Right lobe of liver (tissue), 6 donors: ENCODE measurements around the gene NTM. TPM values are rescaled to one million over a fixed set of nuclear protein-coding genes. Genes with fewer than 3 reads are reported as not detected.

ENCODE experiments used
- ATAC-seq, 4 donors: fragments of 200-7000 bp; cut with Tn5 transposase; one replicate each; pipeline ENCODE4 v1.9.1; 2020; ENCODE audit warnings: mild to moderate bottlenecking in 4 of 4, moderate library complexity in 4 of 4
- DNase-seq, 3 donors: peaks; one replicate each; pipeline ENCODE4 v3.0.0-alpha.2; 2020
- H3K27ac ChIP-seq, 3 donors: fragments of 200-600 bp; one replicate each; pipeline ENCODE4 v1.8.0; 2022
- H3K27me3 ChIP-seq, 2 donors: fragments of 200-600 bp; one replicate each; pipeline ENCODE4 v1.8.0; 2022
- H3K36me3 ChIP-seq, 4 donors: fragments of 200-600 bp; sonication (generic) in 1 of 4; one replicate each; pipeline versions ENCODE4 v1.5.1 to v1.8.0; 2017 to 2022; ENCODE audit warnings: control low read depth in 1 of 4
- H3K4me1 ChIP-seq, 4 donors: fragments of 200-600 bp; sonication (generic) in 1 of 4; one replicate each; pipeline versions ENCODE4 v1.5.1 to v1.8.0; 2017 to 2022; ENCODE audit warnings: control low read depth in 1 of 4
- H3K4me3 ChIP-seq, 3 donors: fragments of 200-600 bp; one replicate each; pipeline ENCODE4 v1.8.0; 2022
- H3K9me3 ChIP-seq, 4 donors: fragments of 200-600 bp; sonication (generic) in 1 of 4; one replicate each; pipeline versions ENCODE4 v1.5.1 to v1.8.0; 2017 to 2022; ENCODE audit warnings: control low read depth in 1 of 4
- POLR2A ChIP-seq: fragments of 450-650 bp; IDR thresholded peaks from one replicate; pipeline ENCODE4 v1.6.1; 2017; ENCODE audit warnings: antibody characterized with exemption, mild to moderate bottlenecking
- WGBS: methylation state at CpG from one replicate; pipeline ENCODE4 v1.1.6; 2018; ENCODE audit warnings: low coverage, low lambda C conversion rate; ENCODE audit not compliant: insufficient coverage; ENCODE audit errors: missing lambda C conversion rate; 5-methylcytosine and 5-hydroxymethylcytosine counted together
- intact Hi-C, 2 donors: fragments of 100-400 bp; cut with DNase I; formaldehyde crosslinking; loops; one replicate each; pipeline versions ENCODE4 v1.11.2 to v1.14.1; 2022
- total RNA-seq, 6 experiments: library from RNA; depleted of rRNA in 2 of 6; stranded (reverse); fragments of >200 nt in 2 of 6; fragmentation: NEBNext Ultra II Directional in 3 of 6; extraction: Animal tissue kit (Norgen Biotek cat#: 25700) in 3 of 6; gene quantifications; one replicate each; pipeline versions ENCODE4 v1.1.0 to v1.2.4, GENCODE V29; 2016 to 2023
- TF ChIP-seq, protein P1 (sequence below), 4 donors: fragments of 200-600 bp in 3 of 4; fragments of 450-650 bp in 1 of 4; IDR thresholded peaks; one replicate each; pipeline versions ENCODE4 v1.5.1 to v1.8.0; 2016 to 2022; ENCODE audit warnings: antibody characterized with exemption in 4 of 4, mild to moderate bottlenecking in 2 of 4
- donor health status: DM: no; HTN: yes; CAD: no.
- donor health status: DM: no; HTN: no; CAD: no.
- donor health status: DM: no; HTN: no; CAD: no.
- donor health status: DM: no; HTN: yes; CAD: no.
- donor health status: DM: no; HTN: yes; CAD: no.

The NTM gene
- total RNA-seq, 6 experiments from 2014 or later: 0.35 TPM; not detected in 5

DNA sequence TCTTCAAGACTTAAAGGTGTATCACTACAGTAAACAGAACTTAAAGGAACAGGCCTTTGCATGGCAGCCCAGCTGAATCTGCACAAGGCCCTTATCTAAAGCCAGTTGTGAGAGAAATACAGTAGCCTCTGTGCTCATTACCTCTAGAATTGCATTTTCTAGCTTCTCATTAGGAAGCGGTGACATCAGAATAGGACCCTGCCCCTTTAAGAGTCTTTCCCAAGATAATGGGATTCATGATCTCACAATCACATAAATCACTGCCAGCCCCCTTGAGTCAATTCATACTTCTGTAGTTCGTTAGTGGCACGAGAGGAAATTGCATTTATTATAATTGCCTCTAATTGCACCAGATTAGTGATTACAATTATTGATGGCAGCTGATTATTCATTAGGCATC, 170.3 kb downstream of the NTM start:
- WGBS: 48% methylated on average over 3 of the region's 3 CpGs
- intact Hi-C loops: no loop called here

DNA sequence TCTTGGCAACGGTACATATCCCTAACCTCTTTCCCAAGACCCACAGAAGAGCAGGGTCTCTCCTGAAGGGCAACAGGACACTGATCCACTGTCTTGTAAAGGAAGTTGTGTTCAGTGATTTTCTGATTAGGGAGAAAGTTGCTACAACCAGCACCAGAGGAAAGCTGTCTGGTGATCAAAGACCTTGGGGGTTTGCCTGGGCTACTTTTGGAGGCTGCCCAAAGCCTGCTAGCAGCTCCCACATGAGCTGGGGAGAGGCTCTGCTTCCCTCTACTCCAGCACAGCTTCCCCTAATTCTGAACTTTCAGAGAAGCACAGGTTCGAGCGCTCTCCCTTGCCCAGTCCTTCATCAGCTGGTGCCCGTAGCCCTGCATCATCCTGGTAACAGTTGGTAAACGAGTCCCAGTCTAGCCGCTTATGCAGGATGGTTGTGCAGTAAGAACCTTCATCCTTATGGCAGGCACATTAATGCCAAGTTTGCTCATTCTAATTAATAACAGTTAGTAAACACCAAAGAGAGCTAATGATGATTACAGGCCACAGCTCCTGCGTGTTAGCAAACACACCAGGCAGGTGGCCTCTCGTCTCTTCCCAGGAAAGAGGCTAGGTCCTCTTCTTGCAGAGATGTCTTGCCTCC, 173.1 kb downstream of the NTM start:
- Histone ChIP-seq H3K27me3 (no peaks in the 10 kb centered on the region), H3K27ac (no peak overlapping the region), H3K4me1 (no peaks in the 10 kb centered on the region), H3K9me3 (no peaks in the 10 kb centered on the region), H3K4me3 (no peak overlapping the region), H3K36me3 (no peaks in the 10 kb centered on the region)
- DNase-seq (no peak), ATAC-seq (no peak)
- intact Hi-C loops: no loop called here
- TF ChIP-seq, protein P1, sequence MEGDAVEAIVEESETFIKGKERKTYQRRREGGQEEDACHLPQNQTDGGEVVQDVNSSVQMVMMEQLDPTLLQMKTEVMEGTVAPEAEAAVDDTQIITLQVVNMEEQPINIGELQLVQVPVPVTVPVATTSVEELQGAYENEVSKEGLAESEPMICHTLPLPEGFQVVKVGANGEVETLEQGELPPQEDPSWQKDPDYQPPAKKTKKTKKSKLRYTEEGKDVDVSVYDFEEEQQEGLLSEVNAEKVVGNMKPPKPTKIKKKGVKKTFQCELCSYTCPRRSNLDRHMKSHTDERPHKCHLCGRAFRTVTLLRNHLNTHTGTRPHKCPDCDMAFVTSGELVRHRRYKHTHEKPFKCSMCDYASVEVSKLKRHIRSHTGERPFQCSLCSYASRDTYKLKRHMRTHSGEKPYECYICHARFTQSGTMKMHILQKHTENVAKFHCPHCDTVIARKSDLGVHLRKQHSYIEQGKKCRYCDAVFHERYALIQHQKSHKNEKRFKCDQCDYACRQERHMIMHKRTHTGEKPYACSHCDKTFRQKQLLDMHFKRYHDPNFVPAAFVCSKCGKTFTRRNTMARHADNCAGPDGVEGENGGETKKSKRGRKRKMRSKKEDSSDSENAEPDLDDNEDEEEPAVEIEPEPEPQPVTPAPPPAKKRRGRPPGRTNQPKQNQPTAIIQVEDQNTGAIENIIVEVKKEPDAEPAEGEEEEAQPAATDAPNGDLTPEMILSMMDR (IDR thresholded peaks at IDR 0.05): no peak
- TF ChIP-seq POLR2A: no peak
- 31% methylated on average over 7 of the region's 8 CpGs for WGBS

More for the DNA sequence above, 170.3 kb downstream of the NTM start:
- Histone ChIP-seq H3K36me3 (no peaks in the 10 kb centered on the region), H3K9me3 (no peaks in the 10 kb centered on the region), H3K4me1 (no peaks in the 10 kb centered on the region), H3K4me3 (no peak overlapping the region), H3K27me3 (no peaks in the 10 kb centered on the region), H3K27ac (no peak overlapping the region)
- DNase-seq: no peak
- no peak for ATAC-seq
- no peak for TF ChIP-seq POLR2A
- TF ChIP-seq, protein P1 (IDR thresholded peaks at IDR 0.05): no peak

DNA sequence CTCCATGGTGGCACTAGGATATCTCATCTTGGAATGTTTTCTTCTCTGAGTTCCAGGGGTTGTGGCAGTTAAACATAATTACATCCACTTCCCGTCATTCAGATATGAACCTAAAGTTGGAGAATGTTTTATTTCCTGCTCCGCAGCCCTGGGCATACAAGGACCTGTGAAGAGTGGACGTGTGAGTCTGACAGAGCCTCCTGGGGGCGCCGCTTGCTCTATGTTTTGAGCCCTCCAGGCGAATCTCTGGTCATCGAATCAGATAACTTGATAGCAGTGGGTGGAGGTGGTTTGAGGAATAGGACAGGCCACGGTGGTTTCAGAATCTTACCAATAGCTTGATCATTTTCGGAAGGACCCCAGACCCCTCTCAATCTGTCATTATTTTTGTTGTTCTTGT, 174.2 kb downstream of the NTM start:
- intact Hi-C loops: no loop called here
- Histone ChIP-seq H3K9me3 (no peaks in the 10 kb centered on the region), H3K36me3 (no peaks in the 10 kb centered on the region), H3K27ac (no peak overlapping the region), H3K4me3 (no peak overlapping the region), H3K27me3 (no peaks in the 10 kb centered on the region), H3K4me1 (no peaks in the 10 kb centered on the region)
- 14% methylated on average over 9 of the region's 9 CpGs for whole genome bisulfite sequencing
- TF ChIP-seq, protein P1 (IDR thresholded peaks at IDR 0.05): no peak
- TF ChIP-seq POLR2A: no peak
- no peak for ATAC-seq
- no peak for DNase-seq

DNA sequence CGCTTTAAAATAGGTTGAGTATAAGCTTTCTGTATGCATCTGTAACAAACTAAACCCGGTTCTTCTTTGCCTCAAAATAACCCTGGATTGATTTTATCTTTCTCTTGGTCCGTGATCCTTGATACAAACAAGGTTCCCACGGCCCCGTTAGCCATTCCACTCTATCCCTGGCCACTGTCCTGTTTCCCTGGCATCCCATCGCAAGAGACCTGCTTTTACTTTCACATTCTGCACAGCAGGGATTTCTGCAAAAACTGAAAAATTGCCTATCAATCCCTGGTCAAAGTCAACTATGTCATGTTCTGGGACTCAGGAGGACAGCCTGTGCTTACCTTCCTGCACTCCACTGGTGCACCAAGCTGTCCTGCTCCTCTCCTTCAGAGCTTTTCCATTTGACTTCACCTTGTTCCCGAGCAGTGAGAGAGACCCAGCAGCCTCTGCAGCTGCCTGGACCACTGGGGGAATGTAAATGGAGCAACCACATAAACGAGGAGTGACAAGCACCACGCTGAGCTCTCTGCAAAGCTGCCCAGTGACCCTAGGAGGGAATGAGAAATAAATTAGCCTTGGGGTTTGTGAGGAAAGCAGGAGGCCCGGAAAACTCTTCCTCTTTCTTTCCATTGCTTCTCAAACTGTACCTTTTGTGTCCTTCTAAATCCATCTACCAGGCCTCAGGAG, 175.9 kb downstream of the NTM start:
- Histone ChIP-seq H3K36me3 (no peaks in the 10 kb centered on the region), H3K27me3 (no peaks in the 10 kb centered on the region), H3K27ac (no peak overlapping the region), H3K4me3 (peak overlapping the region in 1 of 3 donors; percentile 9), H3K4me1 (no peaks in the 10 kb centered on the region), H3K9me3 (no peaks in the 10 kb centered on the region)
- TF ChIP-seq, protein P1 (IDR thresholded peaks at IDR 0.05): no peak
- TF ChIP-seq POLR2A: no peak
- DNase-seq (no peak), ATAC-seq (peak in 1 of 4 donors; percentile 21)
- intact Hi-C loops: no loop called here
- WGBS: 19% methylated on average over 10 of the region's 10 CpGs
